HepG2 (cell line): ENCODE measurements around the gene NDUFS6. TPM values are rescaled to one million over a fixed set of nuclear protein-coding genes. Genes with fewer than 3 reads are reported as not detected.

Source experiments
- ERF ChIP-seq: IDR thresholded peaks from 2 replicates; pipeline ENCODE4 v1.6.1; 2018; ENCODE audit warnings: missing biosample characterization, missing genetic modification reagents
- KLF12 ChIP-seq: sonication (generic); formaldehyde crosslinking; IDR thresholded peaks from 2 replicates; pipeline ENCODE4 v1.4.0; 2020; ENCODE audit warnings: missing genetic modification reagents, borderline replicate concordance
- MYC ChIP-seq: sonication (generic); formaldehyde crosslinking; IDR thresholded peaks from 2 replicates; pipeline ENCODE4 v1.9.0; 2021; ENCODE audit warnings: missing genetic modification reagents, borderline replicate concordance
- SOX5 ChIP-seq: IDR thresholded peaks from 2 replicates; pipeline ENCODE4 v1.6.1; 2016; ENCODE audit warnings: borderline replicate concordance
- ZNF12 ChIP-seq: sonication (generic); formaldehyde crosslinking; IDR thresholded peaks from 2 replicates; pipeline ENCODE4 v1.5.0; 2020; ENCODE audit warnings: missing genetic modification reagents
- ZNF263 ChIP-seq: sonication (generic); formaldehyde crosslinking; IDR thresholded peaks from 2 replicates; pipeline ENCODE4 v1.4.0; 2020; ENCODE audit warnings: missing genetic modification reagents
- ZNF34 ChIP-seq: sonication (generic); formaldehyde crosslinking; IDR thresholded peaks from 2 replicates; pipeline ENCODE4 v1.4.0; 2020; ENCODE audit warnings: mild to moderate bottlenecking, missing genetic modification reagents, borderline replicate concordance
- polyA plus RNA-seq, 8 experiments: library from polyadenylated mRNA; depleted of rRNA in 3 of 8; stranded (reverse) in 7 of 8; unstranded in 1 of 8; fragments of >200 nt; fragmentation: Illumina TruSeq in 4 of 8; extraction: Trizol in 4 of 8; gene quantifications; 2 replicates each; pipeline versions ENCODE4 v1.2.1 to v1.2.3, GENCODE V29; 2011 to 2016; ENCODE audit warnings: low read depth in 4 of 8, missing spikeins in 1 of 8, mixed read lengths in 1 of 8; ENCODE audit not compliant: insufficient read depth in 1 of 8
- total RNA-seq, 5 experiments: library from RNA; depleted of rRNA; stranded (reverse); fragments of >200 nt; fragmentation: Illumina TruSeq; extraction: Trizol; gene quantifications; 2 replicates each; pipeline ENCODE4 v1.2.3, GENCODE V29; 2016; ENCODE audit warnings: low read depth in 1 of 5
- TF ChIP-seq, protein P1 (sequence below), 2 experiments: sonication (generic) in 1 of 2; formaldehyde crosslinking in 1 of 2; IDR thresholded peaks; 2 replicates each; pipeline versions ENCODE4 v1.5.1 to v1.6.1; 2011 to 2020; ENCODE audit warnings: borderline replicate concordance in 1 of 2, low read depth in 1 of 2, low read length in 1 of 2, mild to moderate bottlenecking in 1 of 2, missing genetic modification reagents in 1 of 2, moderate library complexity in 1 of 2
- TF ChIP-seq, protein P2 (sequence below): sonication (generic); formaldehyde crosslinking; IDR thresholded peaks from 2 replicates; pipeline ENCODE4 v1.4.0; 2020; ENCODE audit warnings: mild to moderate bottlenecking, missing genetic modification reagents
- TF ChIP-seq, protein P3 (sequence below): sonication (generic); formaldehyde crosslinking; IDR thresholded peaks from 2 replicates; pipeline ENCODE4 v1.4.0; 2020; ENCODE audit warnings: missing genetic modification reagents
- TF ChIP-seq, protein P4 (sequence below): sonication (generic); formaldehyde crosslinking; IDR thresholded peaks from 2 replicates; pipeline ENCODE4 v1.4.0; 2020; ENCODE audit warnings: missing genetic modification reagents; ENCODE audit errors: not compliant biosample characterization

NDUFS6 gene
- total and polyA plus RNA-seq, 2 of the 13 experiments (the other 11 are each of a cell fraction or from before 2014, with no cell fraction given) = 23.7 to 50.4 TPM

DNA sequence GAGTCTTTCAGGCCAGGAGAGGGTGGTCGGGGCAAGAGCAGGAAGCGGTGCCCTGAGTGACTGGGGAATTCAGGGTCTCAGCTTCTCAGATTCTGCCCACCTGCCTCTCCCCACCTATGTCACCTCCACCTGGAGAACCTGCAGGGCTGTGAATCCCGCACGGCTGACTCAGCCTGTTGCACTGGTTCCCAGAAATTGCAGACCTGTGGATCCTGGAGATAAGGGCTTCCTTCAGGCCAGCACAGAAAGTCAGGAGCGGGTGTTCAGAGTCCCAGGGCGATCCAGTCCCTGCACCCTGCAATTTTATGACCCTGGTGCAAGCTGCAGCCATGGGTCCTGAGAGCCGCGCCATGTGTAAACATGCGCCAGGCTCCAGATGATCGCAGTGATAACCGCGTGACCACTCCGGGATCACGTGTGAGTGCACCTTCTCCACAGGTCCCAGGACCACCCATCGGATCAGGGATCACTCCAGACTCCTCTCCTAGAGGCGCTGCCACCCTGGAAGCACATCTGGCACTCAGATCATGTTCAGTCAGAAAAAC, 63.8 kb downstream of the NDUFS6 start (continued):
- TF ChIP-seq, protein P1, sequence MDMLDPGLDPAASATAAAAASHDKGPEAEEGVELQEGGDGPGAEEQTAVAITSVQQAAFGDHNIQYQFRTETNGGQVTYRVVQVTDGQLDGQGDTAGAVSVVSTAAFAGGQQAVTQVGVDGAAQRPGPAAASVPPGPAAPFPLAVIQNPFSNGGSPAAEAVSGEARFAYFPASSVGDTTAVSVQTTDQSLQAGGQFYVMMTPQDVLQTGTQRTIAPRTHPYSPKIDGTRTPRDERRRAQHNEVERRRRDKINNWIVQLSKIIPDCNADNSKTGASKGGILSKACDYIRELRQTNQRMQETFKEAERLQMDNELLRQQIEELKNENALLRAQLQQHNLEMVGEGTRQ (IDR thresholded peaks at IDR 0.05; ENCODE audit: low read depth, low read length) = peak; percentile 28; the same call in 1 of the 2 replicates
- TF ChIP-seq, protein P1 (CRISPR knock-in tag; IDR thresholded peaks at IDR 0.05; ENCODE audit: borderline replicate concordance) = no peak; the same call in 1 of the 2 replicates
- TF ChIP-seq ZNF12 (CRISPR knock-in tag) = no peak
- TF ChIP-seq KLF12 = no peak
- TF ChIP-seq ZNF263 (CRISPR knock-in tag) = 0 out of 2 replicates have a peak, but pooled peaks have one; percentile 17
- TF ChIP-seq SOX5 (CRISPR knock-in tag) = no peak
- TF ChIP-seq, protein P2, sequence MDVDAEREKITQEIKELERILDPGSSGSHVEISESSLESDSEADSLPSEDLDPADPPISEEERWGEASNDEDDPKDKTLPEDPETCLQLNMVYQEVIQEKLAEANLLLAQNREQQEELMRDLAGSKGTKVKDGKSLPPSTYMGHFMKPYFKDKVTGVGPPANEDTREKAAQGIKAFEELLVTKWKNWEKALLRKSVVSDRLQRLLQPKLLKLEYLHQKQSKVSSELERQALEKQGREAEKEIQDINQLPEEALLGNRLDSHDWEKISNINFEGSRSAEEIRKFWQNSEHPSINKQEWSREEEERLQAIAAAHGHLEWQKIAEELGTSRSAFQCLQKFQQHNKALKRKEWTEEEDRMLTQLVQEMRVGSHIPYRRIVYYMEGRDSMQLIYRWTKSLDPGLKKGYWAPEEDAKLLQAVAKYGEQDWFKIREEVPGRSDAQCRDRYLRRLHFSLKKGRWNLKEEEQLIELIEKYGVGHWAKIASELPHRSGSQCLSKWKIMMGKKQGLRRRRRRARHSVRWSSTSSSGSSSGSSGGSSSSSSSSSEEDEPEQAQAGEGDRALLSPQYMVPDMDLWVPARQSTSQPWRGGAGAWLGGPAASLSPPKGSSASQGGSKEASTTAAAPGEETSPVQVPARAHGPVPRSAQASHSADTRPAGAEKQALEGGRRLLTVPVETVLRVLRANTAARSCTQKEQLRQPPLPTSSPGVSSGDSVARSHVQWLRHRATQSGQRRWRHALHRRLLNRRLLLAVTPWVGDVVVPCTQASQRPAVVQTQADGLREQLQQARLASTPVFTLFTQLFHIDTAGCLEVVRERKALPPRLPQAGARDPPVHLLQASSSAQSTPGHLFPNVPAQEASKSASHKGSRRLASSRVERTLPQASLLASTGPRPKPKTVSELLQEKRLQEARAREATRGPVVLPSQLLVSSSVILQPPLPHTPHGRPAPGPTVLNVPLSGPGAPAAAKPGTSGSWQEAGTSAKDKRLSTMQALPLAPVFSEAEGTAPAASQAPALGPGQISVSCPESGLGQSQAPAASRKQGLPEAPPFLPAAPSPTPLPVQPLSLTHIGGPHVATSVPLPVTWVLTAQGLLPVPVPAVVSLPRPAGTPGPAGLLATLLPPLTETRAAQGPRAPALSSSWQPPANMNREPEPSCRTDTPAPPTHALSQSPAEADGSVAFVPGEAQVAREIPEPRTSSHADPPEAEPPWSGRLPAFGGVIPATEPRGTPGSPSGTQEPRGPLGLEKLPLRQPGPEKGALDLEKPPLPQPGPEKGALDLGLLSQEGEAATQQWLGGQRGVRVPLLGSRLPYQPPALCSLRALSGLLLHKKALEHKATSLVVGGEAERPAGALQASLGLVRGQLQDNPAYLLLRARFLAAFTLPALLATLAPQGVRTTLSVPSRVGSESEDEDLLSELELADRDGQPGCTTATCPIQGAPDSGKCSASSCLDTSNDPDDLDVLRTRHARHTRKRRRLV (CRISPR knock-in tag) = no peak
- TF ChIP-seq ZNF34 (CRISPR knock-in tag) = no peak
- TF ChIP-seq, protein P3, sequence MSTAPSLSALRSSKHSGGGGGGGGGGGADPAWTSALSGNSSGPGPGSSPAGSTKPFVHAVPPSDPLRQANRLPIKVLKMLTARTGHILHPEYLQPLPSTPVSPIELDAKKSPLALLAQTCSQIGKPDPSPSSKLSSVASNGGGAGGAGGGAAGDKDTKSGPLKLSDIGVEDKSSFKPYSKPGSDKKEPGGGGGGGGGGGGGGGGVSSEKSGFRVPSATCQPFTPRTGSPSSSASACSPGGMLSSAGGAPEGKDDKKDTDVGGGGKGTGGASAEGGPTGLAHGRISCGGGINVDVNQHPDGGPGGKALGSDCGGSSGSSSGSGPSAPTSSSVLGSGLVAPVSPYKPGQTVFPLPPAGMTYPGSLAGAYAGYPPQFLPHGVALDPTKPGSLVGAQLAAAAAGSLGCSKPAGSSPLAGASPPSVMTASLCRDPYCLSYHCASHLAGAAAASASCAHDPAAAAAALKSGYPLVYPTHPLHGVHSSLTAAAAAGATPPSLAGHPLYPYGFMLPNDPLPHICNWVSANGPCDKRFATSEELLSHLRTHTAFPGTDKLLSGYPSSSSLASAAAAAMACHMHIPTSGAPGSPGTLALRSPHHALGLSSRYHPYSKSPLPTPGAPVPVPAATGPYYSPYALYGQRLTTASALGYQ (CRISPR knock-in tag) = no peak
- TF ChIP-seq, protein P4, sequence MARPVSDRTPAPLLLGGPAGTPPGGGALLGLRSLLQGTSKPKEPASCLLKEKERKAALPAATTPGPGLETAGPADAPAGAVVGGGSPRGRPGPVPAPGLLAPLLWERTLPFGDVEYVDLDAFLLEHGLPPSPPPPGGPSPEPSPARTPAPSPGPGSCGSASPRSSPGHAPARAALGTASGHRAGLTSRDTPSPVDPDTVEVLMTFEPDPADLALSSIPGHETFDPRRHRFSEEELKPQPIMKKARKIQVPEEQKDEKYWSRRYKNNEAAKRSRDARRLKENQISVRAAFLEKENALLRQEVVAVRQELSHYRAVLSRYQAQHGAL (CRISPR knock-in tag) = no peak
- no peak for TF ChIP-seq MYC
- TF ChIP-seq ERF (CRISPR knock-in tag) = no peak
